Glomerular endothelial cell (primary cell): ENCODE measurements around the gene TMPRSS7. TPM values are rescaled to one million over a fixed set of nuclear protein-coding genes. Genes with fewer than 3 reads are reported as not detected.
"Not testable (repeated sequence)": the region's sequence is repeated elsewhere in the genome, so short reads cannot be mapped to it uniquely, and the experiment has no call there.

Experiments
- DNase-seq: peaks from one replicate; pipeline ENCODE4 v3.0.0-alpha.2; 2011; ENCODE audit warnings: low read depth, low spot score; ENCODE audit errors: extremely low read depth
- total RNA-seq: library from RNA; depleted of rRNA; stranded (reverse); fragments of >200 nt; gene quantifications from 2 replicates; pipeline ENCODE4 v1.2.3, GENCODE V29; 2015

Gene TMPRSS7
- total RNA-seq, 1 donor from 2014 or later: not detected

DNA sequence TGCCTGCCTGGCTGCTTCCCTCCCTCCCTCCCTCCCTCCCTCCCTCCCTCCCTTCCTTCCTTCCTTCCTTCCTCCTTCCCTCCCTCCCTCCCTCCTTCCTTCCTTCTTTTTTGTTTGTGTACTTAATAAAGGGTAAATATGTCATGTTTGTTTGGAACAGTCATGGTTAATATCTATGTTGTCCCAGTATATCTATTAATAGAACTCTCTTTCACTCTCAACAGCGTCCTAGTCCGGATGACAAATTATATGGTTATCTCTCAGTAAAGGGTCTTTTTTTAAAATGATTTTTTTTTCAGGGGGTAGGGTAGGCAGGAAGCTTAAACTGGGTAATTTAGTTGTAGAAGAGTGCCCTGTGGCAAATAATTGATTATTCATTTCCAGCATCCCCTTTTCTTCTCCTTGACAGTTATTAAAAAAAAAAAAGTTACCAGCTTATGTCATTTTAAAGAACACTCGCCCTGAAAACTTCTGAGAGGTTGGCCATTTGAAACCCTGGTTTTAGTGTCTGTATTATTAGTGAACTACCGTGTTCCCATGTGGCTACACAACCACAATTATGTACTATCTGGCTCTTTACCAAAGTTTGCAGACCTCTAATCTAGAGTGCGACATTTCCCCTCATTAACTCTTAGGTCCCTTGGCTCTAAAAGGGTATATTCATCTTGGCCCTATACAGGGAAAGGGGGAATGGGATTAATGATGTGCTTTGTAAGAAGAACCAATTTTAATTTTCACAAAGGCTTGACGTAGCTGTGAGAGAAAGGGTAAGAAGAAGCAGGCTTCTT, 22.1 kb upstream of the TMPRSS7 start:
- DNase-seq: no peak

DNA sequence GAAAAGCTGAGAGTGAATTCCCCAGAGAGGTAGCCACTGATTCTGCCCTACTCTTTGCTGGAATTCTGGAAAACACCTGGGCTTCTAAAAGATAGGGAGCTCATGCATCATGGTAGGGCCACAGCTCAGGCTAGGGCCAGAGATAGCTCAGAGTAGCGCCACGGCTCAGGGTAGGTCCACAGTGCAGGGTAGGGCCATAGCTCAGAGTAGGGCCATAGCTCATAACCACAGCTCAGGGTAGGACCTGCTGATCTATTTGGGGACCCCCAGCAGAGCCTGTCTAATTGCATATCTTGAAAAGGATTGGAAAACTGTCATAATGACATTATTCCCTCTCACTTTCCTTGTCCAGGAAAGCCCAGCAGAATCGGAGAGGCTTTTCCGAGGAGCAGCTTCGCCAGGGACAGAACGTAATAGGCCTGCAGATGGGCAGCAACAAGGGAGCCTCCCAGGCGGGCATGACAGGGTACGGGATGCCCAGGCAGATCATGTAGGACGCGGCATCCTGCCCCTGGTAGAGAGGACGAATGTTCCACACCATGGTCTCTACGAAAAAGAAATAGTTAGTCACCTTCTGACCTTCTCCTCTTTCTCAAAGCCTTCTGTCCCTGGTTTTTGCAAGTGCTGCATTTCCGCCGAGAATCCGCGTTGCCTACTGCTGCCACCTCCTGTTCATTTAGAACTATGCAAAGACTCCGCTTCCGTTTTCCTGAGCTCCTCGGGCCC, 21.3 kb upstream of the TMPRSS7 start:
- DNase-seq: peak; percentile 36

DNA sequence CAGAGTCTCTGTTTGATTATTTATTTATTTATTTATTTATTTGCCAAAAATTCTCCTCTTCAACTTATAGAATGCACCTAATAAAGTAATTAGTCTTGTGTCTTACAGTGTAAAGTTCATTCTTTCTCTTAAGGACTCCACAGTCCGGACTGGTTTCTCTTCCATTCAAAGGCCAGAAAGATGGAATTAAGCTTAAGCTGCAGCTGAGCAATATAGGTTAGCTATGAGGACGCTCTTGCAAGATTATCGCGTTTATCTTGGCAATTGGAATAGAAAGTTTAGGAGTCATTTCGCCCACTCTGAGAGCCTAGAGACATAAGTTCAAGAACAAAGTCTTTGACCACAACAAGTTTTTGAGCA, 20.8 kb upstream of the TMPRSS7 start:
- DNase-seq: no peak

DNA sequence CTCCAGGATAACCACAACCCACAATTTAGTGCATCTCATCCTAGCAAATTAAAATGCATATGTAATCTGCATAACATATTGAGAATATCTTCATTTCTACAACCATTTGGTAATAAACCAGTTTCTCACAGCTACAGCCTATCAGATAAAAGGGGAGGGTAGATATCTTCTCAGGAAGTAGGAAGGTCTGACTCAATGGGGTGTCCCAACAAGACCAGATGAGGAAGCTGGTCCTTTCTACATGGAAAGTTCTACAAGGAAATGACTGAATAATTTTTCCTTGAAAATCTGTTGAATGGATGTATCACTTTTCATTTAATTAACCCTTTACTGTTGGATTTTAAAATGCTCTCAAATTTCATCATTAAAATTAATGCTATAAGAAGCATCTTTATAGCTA, 17.4 kb upstream of the TMPRSS7 start:
- DNase-seq: no peak

DNA sequence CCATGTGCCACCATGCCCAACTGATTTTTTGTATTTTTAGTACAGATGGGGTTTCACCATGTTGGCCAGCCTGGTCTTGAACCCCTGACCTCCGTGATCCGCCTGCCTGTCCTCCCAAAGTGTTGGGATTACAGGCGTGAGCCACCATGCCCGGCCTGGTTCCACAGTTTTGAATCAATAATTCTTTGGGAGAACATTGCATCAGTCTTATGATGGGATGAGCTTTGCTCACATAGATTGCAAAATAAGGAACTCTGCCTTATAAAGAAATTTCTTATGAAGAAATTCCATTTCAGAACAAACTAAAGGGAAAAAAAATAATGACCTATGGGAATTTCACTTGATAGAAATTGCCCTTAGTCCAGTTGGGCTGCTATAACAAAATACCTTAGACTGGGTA, 15.8 kb upstream of the TMPRSS7 start:
- no peak for DNase-seq

DNA sequence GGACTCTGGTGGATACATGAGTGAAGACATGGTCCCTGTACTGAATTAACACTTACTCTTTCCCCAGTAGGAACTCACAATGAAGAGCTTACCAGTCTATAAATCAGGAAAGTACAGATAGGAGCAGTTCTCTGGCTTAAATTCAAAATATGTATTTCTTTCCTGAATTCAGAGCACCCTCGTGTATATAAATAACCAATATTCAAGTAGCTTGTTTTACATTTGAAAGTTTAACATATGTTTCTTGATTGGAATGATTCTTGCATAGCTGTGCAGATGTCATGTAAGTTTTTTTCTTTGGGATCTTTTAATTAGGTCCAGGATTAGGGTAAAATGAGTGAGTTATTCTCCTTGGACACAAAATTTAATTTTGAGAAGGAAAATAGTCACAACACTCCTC, 14.8 kb upstream of the TMPRSS7 start:
- no peak for DNase-seq

DNA sequence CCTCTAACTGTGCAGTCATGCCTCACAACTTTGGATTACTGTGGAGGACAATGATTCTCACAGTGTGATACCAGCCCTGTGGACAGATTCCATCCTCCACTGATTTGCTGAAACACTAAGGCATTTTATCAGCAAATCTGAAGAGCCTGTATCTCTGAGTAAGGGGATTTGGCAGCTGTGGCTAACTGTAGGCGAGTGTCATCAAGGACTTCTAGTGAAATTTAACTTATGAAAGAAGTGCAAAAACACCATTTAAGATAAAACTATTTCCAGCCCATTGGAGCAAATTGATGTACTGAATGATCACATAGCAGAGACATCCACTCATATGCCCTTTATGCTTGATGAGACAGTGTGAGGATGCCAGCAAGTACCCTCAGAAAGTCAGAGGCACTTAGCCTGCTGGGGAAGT, 13.9 kb upstream of the TMPRSS7 start:
- DNase-seq: no peak

DNA sequence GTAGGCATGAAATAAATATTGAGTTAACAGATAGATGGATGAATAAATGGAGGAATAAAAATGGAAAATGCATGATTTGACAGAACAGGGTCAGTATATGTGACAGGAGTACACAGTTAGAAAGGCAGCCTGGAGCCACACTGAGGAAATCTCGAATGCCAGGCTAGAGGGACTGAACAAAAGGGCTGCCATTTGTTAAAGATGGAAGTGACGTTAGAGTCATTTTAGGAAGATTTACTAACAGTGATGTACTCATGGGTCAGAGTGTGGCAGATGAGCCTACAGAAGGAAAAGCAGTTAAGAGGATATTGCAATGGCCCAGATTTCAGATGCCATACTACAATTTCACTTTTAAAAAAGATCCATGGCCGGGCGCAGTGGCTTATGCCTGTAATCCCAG, 7.4 kb upstream of the TMPRSS7 start:
- DNase-seq: no peak

DNA sequence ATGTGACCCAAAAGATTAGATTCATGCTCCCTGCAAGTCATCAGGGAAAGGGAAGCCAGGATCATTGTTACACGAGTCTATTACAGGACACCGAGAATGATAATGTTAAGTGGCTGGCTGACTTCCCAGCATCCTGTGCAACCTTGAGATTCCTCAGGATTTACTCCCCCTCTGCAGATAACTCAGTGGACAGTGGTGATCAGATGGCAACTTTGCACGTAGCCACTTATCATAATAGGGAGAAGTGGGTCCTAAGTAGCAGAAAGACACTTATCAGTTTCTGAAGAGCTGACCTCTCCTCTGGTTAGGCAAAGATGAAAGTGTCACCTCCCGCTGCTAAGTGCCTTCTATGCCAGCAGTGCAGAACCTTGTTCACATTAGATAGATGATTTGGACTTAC, 6.7 kb upstream of the TMPRSS7 start:
- DNase-seq: no peak

DNA sequence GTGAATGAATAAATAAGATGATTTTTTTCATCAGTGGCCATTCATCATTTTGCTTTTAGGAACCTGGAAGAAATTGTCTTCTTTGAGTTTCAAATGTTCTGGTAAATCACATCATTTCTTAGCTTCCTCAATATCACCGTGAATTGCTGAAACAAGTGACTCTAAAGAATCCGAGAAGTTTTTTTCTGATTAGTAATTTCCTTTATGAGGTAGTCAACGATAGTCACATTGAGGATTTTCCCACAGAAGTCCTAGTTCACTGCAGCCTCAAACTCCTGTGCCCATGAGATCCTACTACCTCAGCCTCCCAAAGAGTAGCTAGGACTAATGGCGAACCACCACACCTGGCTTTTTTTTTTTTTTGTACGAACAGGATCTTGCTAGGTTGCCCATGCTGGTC, 3.6 kb upstream of the TMPRSS7 start:
- no peak for DNase-seq

DNA sequence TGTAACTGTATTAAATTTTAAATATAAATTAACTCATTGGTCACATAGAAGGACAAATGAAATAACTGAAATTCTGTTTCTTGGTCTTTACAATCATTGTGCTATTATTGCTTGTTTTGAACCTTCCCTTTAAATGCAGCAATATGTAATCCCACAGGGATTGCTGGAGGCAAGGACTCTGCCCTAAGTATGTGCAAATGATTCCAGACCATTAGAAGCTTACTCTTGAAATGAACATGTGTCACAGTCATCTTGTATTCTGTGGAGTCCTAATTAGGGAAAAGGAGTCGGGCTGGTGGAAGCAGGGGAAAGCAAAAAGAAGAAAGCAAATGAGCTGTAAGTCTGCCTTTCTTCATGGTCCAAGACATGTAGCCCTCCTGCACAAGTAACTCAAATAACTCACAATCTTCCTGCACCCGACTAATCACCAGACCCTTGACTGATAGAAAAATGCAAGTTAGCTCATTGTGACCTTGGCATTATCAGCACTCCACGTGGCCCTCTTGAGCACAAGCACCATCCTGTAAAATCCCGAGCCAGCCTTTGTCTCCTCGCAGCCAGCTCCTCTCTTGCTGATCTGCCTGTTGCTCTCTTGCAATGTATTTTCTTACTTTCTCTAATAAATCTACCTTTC, 2.3 kb upstream of the TMPRSS7 start:
- DNase-seq: no peak

DNA sequence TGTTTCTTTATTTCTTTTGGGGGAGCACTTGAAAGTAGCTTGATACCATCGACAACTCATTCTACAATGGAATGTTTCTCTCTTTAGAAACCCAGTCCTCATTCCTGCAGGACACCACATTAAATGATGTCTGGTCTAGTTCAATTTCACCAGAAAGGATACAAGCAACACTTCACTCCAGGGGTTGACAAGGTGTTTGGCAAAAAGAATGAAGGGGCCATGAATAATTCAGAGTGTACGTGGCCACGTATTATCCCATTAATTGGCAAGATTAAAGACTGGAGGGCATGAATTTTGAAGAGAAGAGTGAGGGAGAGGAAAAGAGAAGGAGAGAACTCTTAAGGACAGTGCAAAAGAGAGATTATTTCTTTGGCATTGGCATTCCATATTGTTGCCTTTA, 705 bp downstream of the TMPRSS7 start:
- no peak for DNase-seq

DNA sequence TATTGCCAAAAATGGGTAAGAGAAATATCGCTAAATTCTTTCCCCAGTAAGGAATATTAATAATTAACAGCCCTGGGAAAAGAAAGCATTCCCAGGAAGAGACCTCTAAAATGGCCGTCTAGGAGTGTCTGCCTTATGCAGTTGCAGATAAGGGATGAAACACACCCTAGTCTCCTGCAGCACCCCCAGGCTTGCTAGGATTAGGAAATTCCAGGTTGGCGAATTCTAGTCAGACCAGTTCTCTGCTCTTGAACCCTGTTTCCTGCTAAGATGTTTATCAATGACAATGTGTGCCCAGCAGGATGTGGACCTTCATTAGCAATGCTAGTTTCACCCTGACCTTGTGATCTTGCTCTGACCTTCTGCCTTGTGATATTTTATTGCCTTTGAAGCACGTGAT, 2.7 kb downstream of the TMPRSS7 start:
- not testable (repeated sequence) for DNase-seq

DNA sequence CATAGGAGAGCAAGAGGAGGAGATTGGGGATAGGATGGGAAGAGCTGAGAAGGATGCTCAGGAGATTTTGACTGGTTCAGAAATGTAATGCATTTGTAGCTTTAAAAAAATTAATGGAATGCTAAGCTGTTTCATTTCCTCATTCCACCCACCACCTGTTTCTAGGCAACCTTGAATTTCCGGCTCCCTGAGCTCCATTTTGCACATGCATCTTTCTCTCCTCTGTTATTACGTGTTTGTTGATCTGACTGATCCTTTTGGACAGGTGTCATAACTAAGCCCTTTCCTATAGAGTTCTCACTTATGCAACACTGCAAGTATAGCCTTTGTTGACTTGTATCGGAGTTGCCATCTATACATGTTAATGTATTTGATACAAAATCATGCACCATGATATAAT, 4.3 kb downstream of the TMPRSS7 start:
- no peak for DNase-seq

DNA sequence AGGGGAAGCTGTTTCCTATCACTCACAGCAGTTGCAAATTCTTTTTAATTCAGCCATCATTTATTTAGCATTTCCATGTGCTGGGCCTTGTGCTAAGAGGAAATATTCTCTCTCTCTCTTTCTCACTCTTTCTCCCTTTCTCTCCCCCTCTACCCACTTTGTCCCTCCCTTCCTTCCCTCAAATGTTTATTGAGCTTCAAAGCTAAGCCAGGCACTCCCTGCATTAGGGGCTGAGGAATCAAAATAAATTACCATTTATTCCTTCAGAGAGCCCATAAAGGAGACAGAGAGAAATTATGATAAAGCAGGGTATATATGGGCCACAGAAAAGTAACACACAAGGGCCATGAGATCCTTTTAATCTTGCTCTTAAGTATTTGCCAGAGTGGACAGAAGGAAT, 6.8 kb downstream of the TMPRSS7 start:
- DNase-seq: no peak

DNA sequence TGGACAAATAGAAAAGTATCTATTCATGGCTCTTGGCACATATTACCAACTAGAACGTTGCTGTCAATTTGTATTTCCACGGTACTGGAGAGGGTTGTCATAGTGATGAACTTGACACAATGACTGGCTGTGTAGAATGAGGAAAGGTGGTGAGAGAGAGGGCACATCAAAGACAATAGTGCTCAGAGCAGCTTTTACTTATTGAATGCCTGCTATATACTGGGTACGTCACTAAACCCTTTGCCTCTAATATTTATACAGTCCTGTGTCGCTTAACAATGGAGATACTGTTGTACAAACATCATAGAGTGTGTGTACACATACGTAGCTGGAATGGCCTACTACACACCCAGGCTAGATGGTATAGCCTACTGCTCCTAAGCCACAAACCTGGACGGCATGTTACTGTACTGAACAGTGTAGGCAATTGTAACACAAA, 8.3 kb downstream of the TMPRSS7 start:
- no peak for DNase-seq

DNA sequence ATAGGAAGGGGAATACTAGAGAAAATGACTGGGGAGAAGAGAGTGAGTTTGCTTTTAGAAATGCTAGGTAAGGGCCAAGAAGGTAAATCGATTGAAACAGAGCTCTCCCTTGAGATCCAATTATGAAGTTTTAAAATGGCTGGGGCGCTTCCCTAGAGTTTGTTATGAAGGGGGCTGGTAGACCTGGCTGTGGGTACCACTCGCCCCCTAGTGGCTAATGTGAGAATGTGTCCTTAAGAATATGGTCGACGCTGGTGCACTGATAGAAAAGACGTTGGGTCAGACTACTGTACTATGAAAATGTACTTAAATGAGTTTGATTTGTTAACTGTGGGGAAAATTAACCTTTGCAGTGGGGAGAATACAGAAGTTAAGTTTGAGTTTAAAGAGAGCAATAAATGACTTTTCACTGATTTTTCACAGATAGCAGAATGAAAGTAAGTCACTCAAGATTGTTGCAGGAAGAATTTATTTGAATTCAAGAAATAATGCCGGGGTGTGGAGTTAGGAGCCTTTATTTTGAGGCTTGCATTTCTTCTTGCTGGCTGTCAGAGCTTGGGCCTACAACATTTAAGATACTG, 9.2 kb downstream of the TMPRSS7 start:
- peak; percentile 37 for DNase-seq

DNA sequence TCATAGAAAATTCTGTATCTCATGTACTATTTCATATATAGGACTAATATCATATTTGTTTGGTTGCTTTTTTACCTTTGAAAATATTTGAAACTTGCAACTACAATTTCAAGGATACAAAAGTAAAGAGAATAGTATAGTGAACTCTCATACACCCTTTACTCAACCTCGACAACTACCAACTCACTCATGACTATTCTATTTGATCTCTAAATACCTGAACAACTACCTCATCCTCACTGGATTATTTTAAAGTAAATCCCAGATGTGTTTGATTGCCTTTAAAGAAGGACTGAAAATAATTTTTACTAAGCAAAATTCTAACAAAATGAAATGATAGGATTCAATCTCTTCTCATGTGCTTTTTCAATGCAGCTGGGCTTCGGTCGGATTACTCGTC, 12.1 kb downstream of the TMPRSS7 start:
- no peak for DNase-seq

DNA sequence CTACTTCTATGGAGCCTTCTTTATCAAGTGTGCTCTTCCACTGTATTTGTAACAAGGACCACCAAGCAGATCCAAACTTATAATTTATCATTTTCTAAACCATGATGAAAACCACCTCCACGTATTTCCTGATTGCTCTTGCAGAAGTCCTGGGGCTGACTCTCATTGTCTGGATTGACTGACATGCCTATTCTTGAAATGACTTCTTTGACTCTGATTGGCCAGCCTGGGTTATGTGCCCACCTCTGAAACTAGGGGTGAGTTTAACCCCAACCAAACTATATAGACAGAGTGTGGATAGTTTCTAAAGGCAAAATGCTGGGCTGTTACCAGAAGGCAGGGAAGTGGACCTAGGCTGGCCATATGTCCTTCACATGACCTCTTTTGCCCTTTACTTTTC, 12.7 kb downstream of the TMPRSS7 start:
- no peak for DNase-seq

DNA sequence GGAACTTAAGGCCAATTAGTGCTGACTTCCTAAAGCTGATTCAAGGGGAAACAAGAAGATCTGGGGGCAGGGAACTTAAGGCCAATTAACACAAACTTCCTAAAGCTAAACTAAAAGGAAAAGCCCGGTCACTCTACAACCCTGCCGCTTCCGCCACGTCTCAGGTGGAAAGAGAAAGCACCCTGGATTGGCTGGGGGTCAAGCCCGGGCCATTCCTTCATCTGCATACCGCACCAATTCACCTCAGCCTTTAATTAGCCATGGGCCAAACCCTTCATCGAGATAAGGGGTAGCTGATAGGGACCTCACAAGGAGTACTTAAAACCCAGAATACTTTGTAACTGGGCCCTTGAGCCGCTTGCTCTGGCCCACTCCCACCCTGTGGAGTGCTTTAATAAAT, 14.4 kb downstream of the TMPRSS7 start:
- no peak for DNase-seq

DNA sequence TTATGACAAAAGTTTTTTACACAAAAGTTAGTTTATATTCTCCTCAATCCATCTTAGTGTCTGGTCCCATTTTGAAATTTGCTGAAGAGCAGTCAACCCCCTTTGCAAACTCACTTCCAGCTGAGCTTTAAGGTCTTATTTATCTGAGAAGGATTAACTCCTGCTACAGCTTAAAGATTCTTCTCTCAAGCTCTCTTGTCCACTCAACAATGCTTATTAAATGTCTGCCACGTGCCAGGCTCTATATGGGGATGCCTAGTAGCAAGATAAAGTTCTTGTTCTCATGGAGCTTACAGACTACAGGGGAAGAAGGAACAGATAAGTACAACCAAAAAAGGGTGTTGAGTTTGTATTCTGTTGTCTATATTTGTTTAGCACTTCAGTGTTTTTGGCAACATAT, 18.7 kb downstream of the TMPRSS7 start:
- no peak for DNase-seq
